CD14-positive monocyte (primary cell): ENCODE measurements around the gene RUSC1. TPM values are rescaled to one million over a fixed set of nuclear protein-coding genes. Genes with fewer than 3 reads are reported as not detected.

Experiments
- DNase-seq, 3 donors: peaks; one replicate each; pipeline ENCODE4 v3.0.0-alpha.2; 2011 to 2022
- H2AFZ ChIP-seq: 2 replicates; pipeline ENCODE4 v1.6.0; 2012; ENCODE audit warnings: mild to moderate bottlenecking, low read depth, low read length, inconsistent platforms; ENCODE audit not compliant: insufficient read depth, poor library complexity, severe bottlenecking
- H3K27ac ChIP-seq, 2 donors: 1 replicate in 1 of 2; 2 replicates in 1 of 2; pipeline ENCODE4 v1.5.1; 2012 to 2013; ENCODE audit warnings: low read length in 2 of 2, control low read depth in 1 of 2, inconsistent platforms in 1 of 2, low read depth in 1 of 2, mild to moderate bottlenecking in 1 of 2
- H3K27me3 ChIP-seq, 2 donors: one replicate each; pipeline versions ENCODE4 v1.6.0 to v1.6.1; 2011 to 2013; ENCODE audit warnings: low read length in 2 of 2; ENCODE audit not compliant: control insufficient read depth in 2 of 2, insufficient read depth in 2 of 2
- H3K36me3 ChIP-seq, 2 donors: replicated peaks in 1 of 2; 1 replicate in 1 of 2; 2 replicates in 1 of 2; pipeline versions ENCODE4 v1.5.1 to v1.6.1; 2012 to 2013; ENCODE audit warnings: low read length in 2 of 2, control low read depth in 1 of 2, inconsistent platforms in 1 of 2, mild to moderate bottlenecking in 1 of 2; ENCODE audit not compliant: insufficient read depth in 2 of 2, control insufficient read depth in 1 of 2
- H3K4me1 ChIP-seq, 2 donors: 1 replicate in 1 of 2; 2 replicates in 1 of 2; pipeline versions ENCODE4 v1.5.1 to v1.6.1; 2012 to 2013; ENCODE audit warnings: low read length in 2 of 2, control low read depth in 1 of 2, inconsistent platforms in 1 of 2, mild to moderate bottlenecking in 1 of 2, moderate library complexity in 1 of 2; ENCODE audit not compliant: insufficient read depth in 2 of 2, control insufficient read depth in 1 of 2
- H3K4me2 ChIP-seq: replicated peaks from 2 replicates; pipeline ENCODE3; 2012; ENCODE audit warnings: low read length, moderate library complexity, mild to moderate bottlenecking; ENCODE audit not compliant: poor library complexity, severe bottlenecking; ENCODE audit errors: extremely low read depth
- H3K4me3 ChIP-seq, 3 experiments: fragments of 200-600 bp in 1 of 3; sonication (generic) in 1 of 3; replicated peaks in 1 of 3; 1 replicate in 2 of 3; 2 replicates in 1 of 3; pipeline ENCODE4 v1.5.1; 2011 to 2013; ENCODE audit warnings: low read length in 3 of 3, mild to moderate bottlenecking in 3 of 3, control low read depth in 2 of 3, low read depth in 2 of 3, inconsistent platforms in 1 of 3, moderate library complexity in 1 of 3
- H3K79me2 ChIP-seq: 2 replicates; pipeline ENCODE4 v1.6.0; 2012; ENCODE audit warnings: mild to moderate bottlenecking, control low read depth, inconsistent platforms, low read length, moderate library complexity; ENCODE audit not compliant: insufficient read depth
- H3K9ac ChIP-seq: 2 replicates; pipeline ENCODE4 v1.6.0; 2017; ENCODE audit warnings: low read length, mild to moderate bottlenecking; ENCODE audit not compliant: insufficient read depth, poor library complexity, severe bottlenecking
- H3K9me3 ChIP-seq, 2 donors: replicated peaks in 1 of 2; 1 replicate in 1 of 2; 2 replicates in 1 of 2; pipeline versions ENCODE4 v1.5.1 to v1.6.1; 2012 to 2013; ENCODE audit warnings: low read length in 2 of 2, control low read depth in 1 of 2; ENCODE audit not compliant: control insufficient read depth in 1 of 2, insufficient read depth in 1 of 2
- H4K20me1 ChIP-seq: 2 replicates; pipeline ENCODE4 v1.6.0; 2012; ENCODE audit warnings: mild to moderate bottlenecking, low read length, control low read depth, moderate library complexity; ENCODE audit not compliant: insufficient read depth
- H3K27ac Mint-ChIP-seq, 7 donors: one replicate each; pipeline ENCODE4 v1.8.0; 2020; ENCODE audit warnings: mild to moderate bottlenecking in 7 of 7, mixed read lengths in 7 of 7, moderate library complexity in 6 of 7, inconsistent platforms in 2 of 7
- H3K27me3 Mint-ChIP-seq, 3 donors: one replicate each; pipeline ENCODE4 v1.8.0; 2021 to 2022; ENCODE audit warnings: low read depth in 3 of 3, mild to moderate bottlenecking in 3 of 3, mixed read lengths in 3 of 3, moderate library complexity in 3 of 3, inconsistent platforms in 1 of 3
- H3K36me3 Mint-ChIP-seq, 2 donors: one replicate each; pipeline ENCODE4 v1.8.0; 2020; ENCODE audit warnings: mixed read lengths in 2 of 2, inconsistent platforms in 1 of 2, mild to moderate bottlenecking in 1 of 2
- H3K4me1 Mint-ChIP-seq: one replicate; pipeline ENCODE4 v1.8.0; 2020; ENCODE audit warnings: mild to moderate bottlenecking, mixed read lengths
- H3K4me3 Mint-ChIP-seq, 2 donors: one replicate each; pipeline ENCODE4 v1.8.0; 2020; ENCODE audit warnings: mild to moderate bottlenecking in 2 of 2, mixed read lengths in 2 of 2, moderate library complexity in 1 of 2
- H3K9me3 Mint-ChIP-seq, 7 donors: one replicate each; pipeline ENCODE4 v1.8.0; 2020 to 2022; ENCODE audit warnings: mixed read lengths in 7 of 7, mild to moderate bottlenecking in 6 of 7, moderate library complexity in 6 of 7, inconsistent platforms in 2 of 7
- CTCF ChIP-seq: fragments of 200-600 bp; IDR thresholded peaks from one replicate; pipeline ENCODE4 v1.8.0; 2022; ENCODE audit warnings: antibody characterized with exemption, mild to moderate bottlenecking
- WGBS: methylation state at CpG from one replicate; pipeline ENCODE4 v1.1.5; 2013; ENCODE audit warnings: missing lambda C conversion rate; ENCODE audit not compliant: insufficient coverage; 5-methylcytosine and 5-hydroxymethylcytosine counted together
- intact Hi-C, 2 donors: fragments of 100-400 bp; cut with micrococcal nuclease; formaldehyde crosslinking; loops; one replicate each; pipeline versions ENCODE4 v1.15.0 to v1.15.1; 2023
- polyA plus RNA-seq, 3 donors: library from polyadenylated mRNA; depleted of rRNA in 1 of 3; unstranded in 2 of 3; stranded (reverse) in 1 of 3; fragments of 300-500 nt in 2 of 3; fragments of >200 nt in 1 of 3; fragmentation: Illumina TruSeq in 2 of 3; gene quantifications; 1 replicate in 2 of 3; 2 replicates in 1 of 3; pipeline ENCODE4 v1.2.3, GENCODE V29; 2012 to 2021

Gene RUSC1
- polyA plus RNA-seq, 3 donors, result 12.7 to 23.4 (median 13.5) TPM

DNA sequence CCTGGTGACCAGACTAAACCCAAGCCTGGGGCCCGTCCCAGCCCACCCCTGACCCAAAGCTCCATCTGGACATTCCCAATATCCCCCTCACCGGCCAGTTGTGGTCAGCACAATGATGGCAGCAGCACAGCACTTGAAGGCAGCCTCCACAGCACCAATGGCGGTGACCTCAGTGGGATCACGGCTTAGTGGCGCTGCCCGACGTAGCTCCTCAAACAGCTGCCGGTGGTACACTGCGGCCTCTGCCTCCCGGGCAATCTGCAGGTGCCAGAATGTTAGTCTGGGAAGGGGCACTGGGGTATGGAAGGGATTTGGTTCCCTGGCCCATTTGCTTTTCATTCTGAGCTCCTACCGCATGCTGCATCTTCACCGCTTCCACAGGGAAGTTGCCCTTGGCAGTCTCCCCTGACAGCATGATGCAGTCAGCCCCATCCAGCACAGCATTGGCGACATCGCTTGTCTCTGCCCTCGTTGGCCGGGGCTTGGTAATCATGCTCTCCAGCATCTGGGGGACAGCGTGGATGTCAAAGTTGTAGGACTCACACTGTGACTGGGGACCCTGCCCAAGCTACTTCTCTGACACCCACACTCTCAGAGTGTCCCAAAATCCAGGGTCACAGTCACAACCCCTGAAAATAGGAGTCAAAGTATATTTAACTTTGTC is 27.5 kb upstream of the RUSC1 start:
- H2AFZ ChIP-seq, result no peak overlapping the region
- peaks cover 6 to 9% of the 10 kb centered on the region in 2 donors for H3K4me1 ChIP-seq
- Mint-ChIP-seq H3K4me3 (peak overlapping the region in 1 of 2 donors; percentile 36), H3K36me3 (peaks cover 0 to 5% of the 10 kb centered on the region in 2 donors), H3K9me3 (peaks cover 0 to 5% (median 2%) of the 10 kb centered on the region in 7 donors), H3K27ac (no peak overlapping the region), H3K27me3 (peaks cover 46 to 66% (median 57%) of the 10 kb centered on the region in 3 donors), H3K4me1 (peaks cover 10% of the 10 kb centered on the region)
- H3K79me2 ChIP-seq, result no peaks in the 10 kb centered on the region
- 92% methylated on average over 17 of the region's 17 CpGs for WGBS
- no peak for DNase-seq
- no peaks in the 10 kb centered on the region for H4K20me1 ChIP-seq
- TF ChIP-seq CTCF, result no peak
- intact Hi-C loops, result no loop called here
- no peaks in the 10 kb centered on the region for H3K36me3 ChIP-seq
- H3K4me3 ChIP-seq, result no peak overlapping the region
- H3K4me2 ChIP-seq, result no peak overlapping the region
- no peak overlapping the region for H3K9ac ChIP-seq
- H3K27ac ChIP-seq, result no peak overlapping the region
- H3K27me3 ChIP-seq, result peaks cover 17 to 44% of the 10 kb centered on the region in 2 donors
- H3K9me3 ChIP-seq, result no peaks in the 10 kb centered on the region

- peaks cover 43 to 68% (median 56%) of the 10 kb centered on the region in 3 donors for H3K27me3 Mint-ChIP-seq
- peaks cover 10% of the 10 kb centered on the region for H3K4me1 Mint-ChIP-seq
- peak overlapping the region in 1 of 7 donors; percentile 44 for H3K27ac Mint-ChIP-seq
- no peak for DNase-seq
- Histone ChIP-seq H3K27me3 (peaks cover 17 to 44% of the 10 kb centered on the region in 2 donors), H3K79me2 (no peaks in the 10 kb centered on the region), H3K4me1 (peaks cover 6 to 9% of the 10 kb centered on the region in 2 donors), H2AFZ (peak overlapping the region; percentile 35), H4K20me1 (no peaks in the 10 kb centered on the region), H3K9ac (no peak overlapping the region), H3K27ac (no peak overlapping the region), H3K4me3 (no peak overlapping the region), H3K36me3 (no peaks in the 10 kb centered on the region), H3K4me2 (no peak overlapping the region), H3K9me3 (no peaks in the 10 kb centered on the region)
- intact Hi-C loops, result no loop called here
- peak overlapping the region; percentile 49 to 73 for H3K4me3 Mint-ChIP-seq
- peaks cover 0 to 5% (median 3%) of the 10 kb centered on the region in 7 donors for H3K9me3 Mint-ChIP-seq
- TF ChIP-seq CTCF, result no peak
- H3K36me3 Mint-ChIP-seq, result peaks cover 0 to 5% of the 10 kb centered on the region in 2 donors
- WGBS, result 28% methylated on average over 39 of the region's 46 CpGs
Measured at GRCh38 chr1:155294520-155295182, 26.0 kb upstream of the RUSC1 start.
